Mesothelial cell of epicardium (in vitro differentiated cells): ENCODE measurements around the gene C10orf62. TPM values are rescaled to one million over a fixed set of nuclear protein-coding genes. Genes with fewer than 3 reads are reported as not detected.
A peak's percentile ranks its signal among the peaks of the same experiment; 100 is the strongest.

Experiments
- DNase-seq, 2 experiments: peaks; one replicate each; pipeline ENCODE4 v3.0.0; 2021; ENCODE audit warnings: low spot score in 2 of 2; ENCODE audit not compliant: unreplicated experiment in 2 of 2
- H3K27ac Mint-ChIP-seq: 2 replicates; pipeline ENCODE4 v1.8.0; 2021; ENCODE audit warnings: mixed read lengths
- H3K27me3 Mint-ChIP-seq: 2 replicates; pipeline ENCODE4 v1.8.0; 2021; ENCODE audit warnings: low read depth, mixed read lengths
- H3K36me3 Mint-ChIP-seq: 2 replicates; pipeline ENCODE4 v1.8.0; 2021; ENCODE audit warnings: mixed read lengths
- H3K4me1 Mint-ChIP-seq: 2 replicates; pipeline ENCODE4 v1.8.0; 2021; ENCODE audit warnings: mixed read lengths
- H3K4me3 Mint-ChIP-seq: 2 replicates; pipeline ENCODE4 v1.8.0; 2021; ENCODE audit warnings: mild to moderate bottlenecking, moderate library complexity, mixed read lengths
- H3K9me3 Mint-ChIP-seq: 2 replicates; pipeline ENCODE4 v1.8.0; 2021; ENCODE audit warnings: mixed read lengths
- CTCF ChIP-seq: fragments of 200-600 bp; sonication (generic); IDR thresholded peaks from one replicate; pipeline ENCODE4 v1.5.0; 2021; ENCODE audit warnings: antibody characterized with exemption; ENCODE audit not compliant: unreplicated experiment
- total RNA-seq: library from RNA; stranded (reverse); gene quantifications from 3 replicates; pipeline ENCODE4 v1.2.1, GENCODE V29; 2021

Gene C10orf62
- total RNA-seq, 1 donor from 2014 or later, result not detected

DNA sequence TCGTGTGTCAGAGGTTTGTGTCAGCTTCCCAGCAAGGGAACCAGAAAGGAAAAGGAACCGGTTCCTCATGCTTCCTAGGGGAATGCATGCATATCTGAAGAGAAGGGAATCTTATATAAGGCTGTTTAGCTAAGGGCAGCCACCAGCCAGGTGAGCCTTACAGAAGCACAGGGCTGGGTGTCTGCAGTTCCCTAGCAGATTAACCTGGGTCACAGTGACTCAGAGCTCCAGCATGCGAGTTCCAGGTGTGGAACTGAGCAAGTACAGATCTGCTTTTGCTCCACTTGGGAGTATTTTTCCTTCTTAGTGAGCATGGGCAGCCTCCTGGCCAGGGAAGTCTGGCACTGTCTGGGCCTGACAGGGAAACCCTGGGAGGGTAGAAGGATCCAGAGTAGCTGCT lies 17.9 kb upstream of the C10orf62 start:
- Mint-ChIP-seq H3K27ac (peak overlapping the region; percentile 64), H3K36me3 (peaks cover 4% of the 10 kb centered on the region), H3K4me3 (no peak overlapping the region)

GRCh38 chr10:97572214-97572989 lies 17.1 kb upstream of the C10orf62 start, which contains the start of gene ANKRD2:
ANKRD2 (plus strand) TSS chr10:97572779; CDS start chr10:97572789, 10 bp downstream.
- no peaks in the 10 kb centered on the region for H3K27me3 Mint-ChIP-seq
- no peak within 1 kb of the TSS for H3K4me3 Mint-ChIP-seq
- no peaks in the 10 kb centered on the region for H3K9me3 Mint-ChIP-seq
- peaks cover 4% of the 10 kb centered on the region for H3K36me3 Mint-ChIP-seq
- H3K27ac Mint-ChIP-seq, result peak within 1 kb of the TSS; percentile 82
- TF ChIP-seq CTCF, result peak; percentile 58
- H3K4me1 Mint-ChIP-seq, result peaks cover 27% of the 10 kb centered on the region
- DNase-seq, result peak; percentile 47 to 78

More for the DNA sequence above, 17.9 kb upstream of the C10orf62 start:
- DNase-seq, result no peak
- Mint-ChIP-seq H3K9me3 (no peaks in the 10 kb centered on the region), H3K27me3 (no peaks in the 10 kb centered on the region), H3K4me1 (peaks cover 29% of the 10 kb centered on the region)
- TF ChIP-seq CTCF, result no peak

- no peak overlapping the region for H3K4me3 Mint-ChIP-seq
- peaks cover 4% of the 10 kb centered on the region for H3K36me3 Mint-ChIP-seq
- H3K27ac Mint-ChIP-seq, result peak overlapping the region; percentile 82
- H3K4me1 Mint-ChIP-seq, result peaks cover 27% of the 10 kb centered on the region
- no peaks in the 10 kb centered on the region for H3K9me3 Mint-ChIP-seq
- H3K27me3 Mint-ChIP-seq, result no peaks in the 10 kb centered on the region
- no peak for DNase-seq
- TF ChIP-seq CTCF, result no peak
These were observed 16.5 kb upstream of the C10orf62 start for GRCh38 chr10:97573021-97573420.

DNA sequence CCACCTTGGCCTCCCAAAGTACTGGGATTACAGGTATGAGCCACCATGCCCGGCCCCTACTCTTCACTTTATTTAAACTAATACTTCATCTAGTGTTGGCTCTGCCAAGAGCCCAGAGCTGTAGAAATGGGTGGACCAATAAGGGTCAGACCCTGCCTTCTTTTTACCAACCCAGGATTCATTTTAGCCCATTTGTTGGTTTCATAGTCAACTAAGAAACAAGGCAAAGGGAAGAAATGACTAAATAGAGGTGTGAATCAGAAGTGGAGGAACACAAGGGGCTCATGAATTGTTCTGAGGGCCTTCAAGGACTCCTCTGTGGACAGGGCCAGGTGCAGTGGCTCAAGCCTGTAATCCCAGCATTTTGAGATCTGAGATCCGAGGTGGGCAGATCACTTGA lies 15.8 kb upstream of the C10orf62 start:
- DNase-seq, result no peak
- H3K4me3 Mint-ChIP-seq, result no peak overlapping the region
- H3K4me1 Mint-ChIP-seq, result peaks cover 27% of the 10 kb centered on the region
- H3K27ac Mint-ChIP-seq, result no peak overlapping the region
- no peaks in the 10 kb centered on the region for H3K27me3 Mint-ChIP-seq
- no peak for TF ChIP-seq CTCF
- no peaks in the 10 kb centered on the region for H3K9me3 Mint-ChIP-seq
- H3K36me3 Mint-ChIP-seq, result peaks cover 4% of the 10 kb centered on the region

DNA sequence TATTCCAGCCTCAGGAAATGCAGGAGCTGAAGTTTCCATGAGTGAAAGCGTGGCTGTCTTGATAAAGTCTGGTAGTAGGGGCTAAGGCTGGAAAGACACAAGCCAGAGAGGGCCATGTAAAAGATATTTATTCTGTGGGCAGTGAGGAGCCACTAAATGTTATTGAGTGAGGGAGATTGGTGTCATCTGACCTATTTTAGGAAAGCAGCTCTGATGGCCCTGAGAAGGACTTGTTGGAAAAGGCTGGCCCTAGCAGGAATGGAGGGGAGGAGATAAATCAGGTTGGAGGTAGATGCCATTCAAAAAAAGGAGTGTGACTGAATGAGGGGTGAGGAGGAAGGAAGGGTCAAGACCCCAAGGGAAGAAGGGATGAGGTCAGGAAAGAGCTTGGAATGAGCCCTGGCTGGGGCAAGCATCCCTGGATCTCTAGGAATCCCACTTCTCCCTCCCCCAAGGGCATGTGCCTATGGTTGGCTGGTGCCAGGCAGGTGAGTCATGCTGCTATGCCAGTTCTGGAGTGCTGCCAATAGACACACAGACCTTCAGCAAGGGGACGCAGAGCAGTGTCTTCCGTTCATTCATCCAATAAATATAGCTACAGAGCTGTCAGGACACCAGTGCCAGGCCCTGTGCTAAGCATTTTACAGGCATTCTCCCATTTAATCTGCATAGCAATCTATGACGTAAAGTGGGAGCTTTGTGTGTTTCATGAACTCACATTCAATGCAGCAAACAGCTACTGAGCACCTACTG lies 15.0 kb upstream of the C10orf62 start:
- H3K4me1 Mint-ChIP-seq, result peaks cover 27% of the 10 kb centered on the region
- no peaks in the 10 kb centered on the region for H3K9me3 Mint-ChIP-seq
- TF ChIP-seq CTCF, result no peak
- no peak for DNase-seq
- no peak overlapping the region for H3K4me3 Mint-ChIP-seq
- H3K27me3 Mint-ChIP-seq, result no peaks in the 10 kb centered on the region
- peak overlapping the region; percentile 59 for H3K27ac Mint-ChIP-seq
- peaks cover 2% of the 10 kb centered on the region for H3K36me3 Mint-ChIP-seq
